ENCODE results near the gene EFCAB11. TPM values are rescaled to one million over a fixed set of nuclear protein-coding genes. Genes with fewer than 3 reads are reported as not detected.
A peak's percentile ranks its signal among the peaks of the same experiment; 100 is the strongest.

EFCAB11 gene
- 10 to 100 TPM; 14.7 to 20.2 (median 16.2) TPM for polyA plus RNA-seq (ENCODE audit: insufficient read length in 3 of 3)
- long read RNA-seq, donor 1, transcript EFCAB11-201 (6 exons, 3,095 nt), result major isoform, 7 of 9 reads
- long read RNA-seq, donor 1, partial matches to known transcripts, result 0 of 9 reads
- long read RNA-seq, donor 1, other reads (novel, unspliced or antisense), result 0 of 9 reads
- long read RNA-seq, donor 2, transcript EFCAB11-201 (6 exons, 3,095 nt), result major isoform, 14 of 17 reads
- long read RNA-seq, donor 2, partial matches to known transcripts, result 0 of 17 reads
- long read RNA-seq, donor 2, other reads (novel, unspliced or antisense), result 0 of 17 reads
- long read RNA-seq, donor 3, transcript EFCAB11-201 (6 exons, 3,095 nt), result major isoform, 13 of 14 reads
- long read RNA-seq, donor 3, partial matches to known transcripts, result 0 of 14 reads
- long read RNA-seq, donor 3, other reads (novel, unspliced or antisense), result 0 of 14 reads
- long read RNA-seq, donor 4, transcript EFCAB11-201 (6 exons, 3,095 nt), result major isoform, 9 of 10 reads
- long read RNA-seq, donor 4, partial matches to known transcripts, result 0 of 10 reads
- long read RNA-seq, donor 4, other reads (novel, unspliced or antisense), result 0 of 10 reads
- long read RNA-seq, donor 5, transcript EFCAB11-201 (6 exons, 3,095 nt), result major isoform, 8 of 8 reads
- long read RNA-seq, donor 5, partial matches to known transcripts, result 0 of 8 reads
- long read RNA-seq, donor 5, other reads (novel, unspliced or antisense), result 0 of 8 reads
- long read RNA-seq, donor 6, transcript EFCAB11-201 (6 exons, 3,095 nt), result major isoform, 13 of 13 reads
- long read RNA-seq, donor 6, partial matches to known transcripts, result 0 of 13 reads
- long read RNA-seq, donor 6, other reads (novel, unspliced or antisense), result 0 of 13 reads
- long read RNA-seq, donor 7, transcript EFCAB11-201 (6 exons, 3,095 nt), result major isoform, 8 of 13 reads
- long read RNA-seq, donor 7, partial matches to known transcripts, result 5 of 13 reads
- long read RNA-seq, donor 7, other reads (novel, unspliced or antisense), result 0 of 13 reads
- long read RNA-seq, donor 8, partial matches to known transcripts, result 0 of 2 reads
- long read RNA-seq, donor 8, other reads (novel, unspliced or antisense), result 0 of 2 reads
- long read RNA-seq, donor 9, transcript EFCAB11-201 (6 exons, 3,095 nt), result major isoform, 18 of 38 reads
- long read RNA-seq, donor 9, partial matches to known transcripts, result 20 of 38 reads
- long read RNA-seq, donor 9, other reads (novel, unspliced or antisense), result 0 of 38 reads
- long read RNA-seq, donor 10, transcript EFCAB11-201 (6 exons, 3,095 nt), result major isoform, 12 of 16 reads
- long read RNA-seq, donor 10, partial matches to known transcripts, result 0 of 16 reads
- long read RNA-seq, donor 10, other reads (novel, unspliced or antisense), result 0 of 16 reads
- long read RNA-seq, donor 11, transcript EFCAB11-201 (6 exons, 3,095 nt), result major isoform, 8 of 8 reads
- long read RNA-seq, donor 11, partial matches to known transcripts, result 0 of 8 reads
- long read RNA-seq, donor 11, other reads (novel, unspliced or antisense), result 0 of 8 reads
- long read RNA-seq, donor 12, transcript EFCAB11-201 (6 exons, 3,095 nt), result major isoform, 9 of 26 reads
- long read RNA-seq, donor 12, partial matches to known transcripts, result 10 of 26 reads
- long read RNA-seq, donor 12, other reads (novel, unspliced or antisense), result 5 of 26 reads
- long read RNA-seq, donor 13, partial matches to known transcripts, result 0 of 4 reads
- long read RNA-seq, donor 13, other reads (novel, unspliced or antisense), result 0 of 4 reads
- long read RNA-seq, donor 14, result 0 reads
- long read RNA-seq, donor 15, result 0 reads
- long read RNA-seq, donor 16, transcript EFCAB11-201 (6 exons, 3,095 nt), result major isoform, 11 of 14 reads
- long read RNA-seq, donor 16, partial matches to known transcripts, result 0 of 14 reads
- long read RNA-seq, donor 16, other reads (novel, unspliced or antisense), result 0 of 14 reads

GRCh38 chr14:89954070-89955021 is at the start of gene EFCAB11:
TSS of gene EFCAB11 (minus strand) at chr14:89954730. CDS start at chr14:89954660, 70 bp downstream.
- DNase-seq, result peak; percentile 99

- no peak for DNase-seq
These were observed 49.2 kb upstream of the EFCAB11 start for GRCh38 chr14:90003526-90004307.

GRCh38 chr14:90000935-90001334 is 46.4 kb upstream of the EFCAB11 start:
- DNase-seq, result no peak

GRCh38 chr14:89996963-89997362 is 42.4 kb upstream of the EFCAB11 start:
- no peak for DNase-seq

GRCh38 chr14:89992273-89992672 is 37.7 kb upstream of the EFCAB11 start:
- no peak for DNase-seq

GRCh38 chr14:89990623-89991275 is 36.2 kb upstream of the EFCAB11 start:
- no peak for DNase-seq

- DNase-seq, result no peak
These were observed 35.7 kb upstream of the EFCAB11 start for GRCh38 chr14:89990218-89990617.

GRCh38 chr14:89988787-89989186 is 34.3 kb upstream of the EFCAB11 start:
- DNase-seq, result no peak

- DNase-seq, result no peak
These were observed 32.6 kb upstream of the EFCAB11 start for GRCh38 chr14:89987161-89987475.

GRCh38 chr14:89986462-89987160 is 32.1 kb upstream of the EFCAB11 start:
- DNase-seq, result no peak

GRCh38 chr14:89983375-89983774 is 28.8 kb upstream of the EFCAB11 start:
- DNase-seq, result no peak

GRCh38 chr14:89978656-89979055 is 24.1 kb upstream of the EFCAB11 start:
- no peak for DNase-seq

GRCh38 chr14:89977668-89978067 is 23.1 kb upstream of the EFCAB11 start:
- no peak for DNase-seq

- DNase-seq, result peak; percentile 57
These were observed 18.8 kb upstream of the EFCAB11 start for GRCh38 chr14:89973234-89973823.

- DNase-seq, result no peak
These were observed 11.3 kb upstream of the EFCAB11 start for GRCh38 chr14:89965839-89966238.

GRCh38 chr14:89963288-89963978 is 8.9 kb upstream of the EFCAB11 start:
- no peak for DNase-seq
